HG02852 (cell line): ENCODE results near the gene ZSCAN21.

Experiments used
- ATAC-seq: cut with Tn5 transposase; IDR thresholded peaks from one replicate; pipeline ENCODE4 v1.9.1; 2021; ENCODE audit warnings: mild to moderate bottlenecking, moderate library complexity; ENCODE audit not compliant: unreplicated experiment

Gene ZSCAN21

DNA sequence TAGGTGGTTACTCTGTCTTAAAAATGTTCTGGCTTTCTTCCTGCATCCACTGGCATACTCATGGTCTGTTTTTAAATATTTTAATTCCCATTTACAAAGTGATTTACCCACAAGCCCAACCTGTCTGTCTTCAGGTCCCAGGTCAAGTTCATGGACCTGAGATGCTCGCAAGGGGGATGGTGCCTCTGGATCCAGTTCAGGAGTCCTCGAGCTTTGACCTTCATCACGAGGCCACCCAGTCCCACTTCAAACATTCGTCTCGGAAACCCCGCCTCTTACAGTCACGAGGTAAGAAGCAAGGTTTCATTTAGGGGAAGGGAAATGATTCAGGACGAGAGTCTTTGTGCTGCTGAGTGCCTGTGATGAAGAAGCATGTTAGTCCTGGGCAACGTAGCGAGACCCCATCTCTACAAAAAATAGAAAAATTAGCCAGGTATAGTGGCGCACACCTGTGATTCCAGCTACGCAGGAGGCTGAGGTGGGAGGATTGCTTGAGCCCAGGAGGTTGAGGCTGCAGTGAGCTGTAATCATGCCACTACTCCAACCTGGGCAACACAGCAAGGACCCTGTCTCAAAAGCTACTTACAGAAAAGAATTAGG is 25.5 kb upstream of the ZSCAN21 start:
- no peak for ATAC-seq

DNA sequence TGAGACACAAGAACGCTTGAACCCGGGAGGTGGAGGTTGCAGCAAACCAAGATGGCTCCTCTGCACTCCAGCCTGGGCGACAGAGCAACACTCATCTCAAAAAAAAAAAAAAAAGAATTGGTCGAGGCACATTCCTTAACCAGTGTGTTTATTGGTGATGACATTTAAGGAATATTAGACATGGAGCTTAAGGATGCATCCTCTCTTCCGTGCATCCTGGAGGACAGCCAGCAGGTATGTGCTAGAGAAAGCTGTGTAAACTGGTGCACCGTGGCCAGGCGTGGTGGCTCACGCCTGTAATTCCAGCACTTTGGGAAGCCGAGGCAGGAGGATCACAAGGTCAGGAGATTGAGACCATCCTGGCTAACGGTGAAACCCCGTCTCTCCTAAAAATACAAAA is 22.4 kb upstream of the ZSCAN21 start:
- ATAC-seq: no peak

DNA sequence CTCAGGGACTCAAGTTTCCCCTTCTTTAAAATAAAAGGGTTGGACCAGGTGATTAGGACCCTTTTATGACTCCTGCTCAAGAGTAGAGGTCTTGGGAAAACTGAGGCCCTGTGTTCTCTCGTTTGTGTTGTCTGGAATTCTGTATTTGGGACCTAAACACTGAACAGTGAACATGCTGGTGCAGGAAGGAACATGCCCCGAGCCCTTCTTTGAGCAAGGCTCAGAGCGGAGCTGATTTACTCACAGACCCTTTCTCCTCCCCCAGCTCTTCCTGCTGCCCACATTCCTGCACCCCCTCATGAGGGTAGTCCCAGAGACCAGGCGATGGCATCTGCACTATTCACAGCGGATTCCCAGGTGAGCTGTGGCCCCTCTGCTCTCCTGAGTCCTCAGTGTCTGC is 20.0 kb upstream of the ZSCAN21 start:
- ATAC-seq: no peak

DNA sequence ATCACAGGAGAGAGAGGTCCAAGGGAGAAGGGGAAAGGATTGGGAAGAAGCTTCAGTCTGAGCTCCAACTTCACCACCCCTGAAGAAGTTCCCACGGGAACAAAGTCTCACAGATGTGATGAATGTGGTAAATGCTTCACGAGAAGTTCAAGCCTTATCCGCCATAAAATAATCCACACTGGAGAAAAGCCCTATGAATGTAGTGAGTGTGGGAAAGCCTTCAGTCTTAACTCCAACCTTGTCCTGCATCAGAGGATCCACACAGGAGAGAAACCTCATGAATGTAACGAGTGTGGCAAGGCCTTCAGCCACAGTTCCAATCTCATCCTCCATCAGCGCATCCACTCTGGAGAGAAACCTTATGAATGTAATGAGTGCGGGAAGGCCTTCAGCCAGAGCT is 16.0 kb upstream of the ZSCAN21 start:
- no peak for ATAC-seq

DNA sequence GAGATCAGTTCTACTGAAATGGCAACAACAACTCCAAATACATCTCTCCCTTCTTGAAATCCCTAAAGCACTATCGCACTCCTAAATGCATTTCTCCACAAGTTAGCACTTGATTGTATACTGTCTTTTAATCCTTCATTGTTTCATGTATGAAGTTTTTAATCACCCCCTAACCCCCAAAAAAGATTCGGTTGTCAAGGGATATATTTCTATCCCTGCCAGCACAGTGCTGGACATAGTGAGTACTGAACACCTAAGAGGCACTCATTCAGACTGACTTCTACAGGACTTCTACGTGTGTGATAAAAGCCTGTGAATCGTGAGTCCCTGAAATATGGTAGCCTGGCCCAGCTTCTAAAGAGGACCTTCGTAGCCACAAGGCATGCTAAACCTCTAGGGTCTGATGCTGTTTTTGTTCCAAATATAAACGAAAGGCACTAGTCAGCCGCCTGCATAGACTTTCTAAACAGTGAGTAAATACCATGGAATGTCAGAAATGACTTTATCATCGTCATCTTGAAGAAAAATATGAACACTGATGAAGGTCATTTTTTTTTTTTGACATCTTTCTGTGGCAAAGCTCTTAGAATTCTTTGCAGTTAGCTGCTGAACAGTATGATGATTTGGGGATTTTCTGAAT is 14.6 kb upstream of the ZSCAN21 start:
- no peak for ATAC-seq

DNA sequence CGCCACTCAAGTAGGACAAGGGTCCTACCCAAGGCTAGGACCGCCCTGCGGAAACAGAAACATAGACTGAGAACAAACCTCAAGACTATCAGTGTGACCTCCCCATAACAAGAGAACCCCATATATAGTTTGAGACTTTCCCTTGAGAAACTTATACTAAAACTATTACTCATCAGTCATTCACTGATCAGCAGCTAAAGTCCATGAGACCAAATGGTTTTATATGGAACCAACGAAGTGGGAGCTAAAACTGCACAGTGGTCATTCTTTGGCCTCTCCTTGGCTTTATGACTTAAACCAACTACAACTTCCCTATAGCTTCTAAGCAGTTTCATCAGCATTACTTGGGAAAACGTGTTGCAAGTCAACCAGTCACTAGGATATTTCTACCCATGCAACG is 13.7 kb upstream of the ZSCAN21 start:
- no peak for ATAC-seq

DNA sequence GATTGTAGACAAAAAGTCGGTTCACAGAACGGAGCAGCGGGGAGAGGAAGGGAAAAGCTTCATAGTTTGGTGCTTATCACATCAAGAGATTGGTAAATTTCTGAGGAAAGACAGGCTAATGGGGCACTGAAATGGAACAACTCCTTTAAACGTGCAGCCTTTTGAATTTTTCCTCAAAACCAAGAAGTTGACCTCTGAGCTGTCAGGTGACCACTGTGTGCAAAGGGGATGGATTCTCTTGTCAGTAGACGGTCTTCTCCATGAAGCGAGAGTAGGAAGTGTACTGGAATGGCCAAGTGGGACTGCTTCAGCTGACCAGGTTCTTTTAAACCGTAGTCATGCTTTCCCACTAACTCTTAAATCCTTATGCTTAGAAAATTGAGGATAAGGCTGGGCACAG is 11.2 kb upstream of the ZSCAN21 start:
- ATAC-seq: no peak

DNA sequence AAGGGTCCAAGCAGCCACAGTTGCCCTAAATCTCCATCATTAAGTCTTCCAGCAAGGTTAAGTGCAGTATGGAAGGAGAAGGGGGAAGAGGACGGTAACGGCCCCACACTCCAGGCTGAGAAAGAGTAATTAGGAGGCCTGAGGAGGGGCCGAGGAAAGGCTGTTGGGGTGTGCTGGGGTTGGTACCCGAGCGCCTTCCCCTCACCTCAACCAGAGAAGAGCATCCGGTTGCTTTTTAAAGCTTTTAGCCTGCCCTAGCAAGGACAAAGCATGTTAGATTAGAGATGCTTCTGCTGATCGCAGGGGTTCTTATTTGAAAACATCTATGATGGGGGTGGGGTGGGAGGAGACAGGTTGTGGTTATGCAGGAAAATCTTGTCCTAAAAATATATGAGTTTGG is 9.0 kb upstream of the ZSCAN21 start:
- ATAC-seq: no peak

DNA sequence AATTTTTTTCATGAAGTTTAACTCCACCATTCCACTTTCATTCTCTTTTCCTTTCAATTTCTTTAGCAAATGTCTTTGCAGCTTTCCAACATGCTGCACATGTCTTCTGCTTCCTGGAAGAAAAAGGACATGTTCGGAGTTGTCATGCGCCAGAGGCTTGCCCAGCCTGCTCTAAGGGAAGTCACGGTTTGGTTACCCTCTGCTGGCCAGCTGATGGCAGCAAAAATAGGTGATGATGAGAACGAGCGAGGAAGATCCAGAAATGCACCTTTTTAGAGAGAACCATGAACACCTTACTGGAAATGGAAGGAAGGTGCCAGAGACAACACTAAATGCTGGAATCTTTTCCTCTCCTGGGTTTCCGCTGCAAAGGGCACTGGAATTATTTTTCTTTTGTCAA is 4.9 kb upstream of the ZSCAN21 start:
- ATAC-seq: no peak

DNA sequence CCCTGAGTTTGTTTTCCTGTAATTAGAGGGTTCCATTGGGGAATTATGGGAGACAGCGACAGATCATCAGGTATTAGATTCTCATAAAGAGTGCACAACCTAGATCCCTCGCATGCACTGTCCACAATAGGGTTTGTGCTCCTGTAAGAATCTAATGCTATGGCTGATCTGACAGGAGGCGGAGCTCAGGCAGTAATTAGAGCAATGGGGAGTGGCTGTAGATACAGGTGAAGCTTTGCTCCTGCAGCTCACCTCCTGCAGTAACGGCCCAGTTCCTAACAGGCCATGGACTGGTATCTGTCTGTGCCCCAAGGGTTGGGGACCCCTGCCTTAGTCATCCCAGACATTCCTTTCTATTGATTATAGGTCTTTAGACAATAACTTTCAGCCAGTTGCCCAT is 894 bp upstream of the ZSCAN21 start:
- ATAC-seq: no peak

DNA sequence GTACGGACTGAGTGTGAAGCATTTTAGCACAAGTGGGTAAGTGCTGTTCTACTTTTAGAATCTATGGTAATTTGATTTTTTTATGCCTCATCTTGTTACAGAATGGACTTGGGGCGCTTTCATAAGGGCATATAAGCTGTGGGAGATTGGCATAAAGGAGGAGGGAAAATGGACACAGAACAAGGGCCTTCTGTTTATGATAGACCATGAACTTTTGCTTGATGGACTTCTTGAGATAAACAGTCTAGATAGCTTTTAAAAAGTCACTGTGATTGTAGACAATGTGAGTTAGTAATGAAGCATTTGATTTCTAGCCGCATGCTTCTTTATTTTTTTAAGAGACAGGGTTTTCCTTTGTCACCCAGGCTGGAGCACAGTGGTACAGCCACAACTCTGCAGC is 2.0 kb downstream of the ZSCAN21 start:
- ATAC-seq: no peak

DNA sequence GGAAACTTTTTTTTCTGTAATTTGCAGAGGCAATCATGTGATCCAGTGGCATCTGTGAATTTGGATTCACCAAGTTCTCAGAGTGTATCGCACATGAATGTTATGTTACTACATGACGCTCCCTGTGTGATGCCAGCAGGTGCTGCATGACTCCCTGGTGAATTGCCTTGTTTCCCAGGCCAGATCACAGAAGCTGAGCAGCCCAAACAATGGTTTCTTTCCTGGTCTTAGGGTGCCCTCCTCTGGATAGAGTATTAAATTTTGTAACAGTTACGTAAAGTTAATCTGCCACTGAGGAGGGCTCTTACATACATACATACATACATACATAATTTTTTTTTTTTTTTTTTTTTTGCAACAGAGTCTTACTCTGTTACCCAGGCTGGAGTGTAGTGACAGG is 3.6 kb downstream of the ZSCAN21 start:
- no peak for ATAC-seq

DNA sequence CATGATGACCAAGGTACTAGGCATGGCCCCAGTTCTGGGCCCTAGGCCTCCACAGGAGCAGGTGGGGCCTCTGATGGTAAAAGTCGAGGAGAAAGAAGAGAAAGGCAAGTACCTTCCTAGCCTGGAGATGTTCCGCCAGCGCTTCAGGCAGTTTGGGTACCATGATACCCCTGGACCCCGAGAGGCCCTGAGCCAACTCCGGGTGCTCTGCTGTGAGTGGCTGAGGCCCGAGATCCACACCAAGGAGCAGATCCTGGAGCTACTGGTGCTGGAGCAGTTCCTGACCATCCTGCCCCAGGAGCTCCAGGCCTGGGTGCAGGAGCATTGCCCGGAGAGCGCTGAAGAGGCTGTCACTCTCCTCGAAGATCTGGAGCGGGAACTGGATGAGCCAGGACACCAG is 7.4 kb downstream of the ZSCAN21 start:
- no peak for ATAC-seq

DNA sequence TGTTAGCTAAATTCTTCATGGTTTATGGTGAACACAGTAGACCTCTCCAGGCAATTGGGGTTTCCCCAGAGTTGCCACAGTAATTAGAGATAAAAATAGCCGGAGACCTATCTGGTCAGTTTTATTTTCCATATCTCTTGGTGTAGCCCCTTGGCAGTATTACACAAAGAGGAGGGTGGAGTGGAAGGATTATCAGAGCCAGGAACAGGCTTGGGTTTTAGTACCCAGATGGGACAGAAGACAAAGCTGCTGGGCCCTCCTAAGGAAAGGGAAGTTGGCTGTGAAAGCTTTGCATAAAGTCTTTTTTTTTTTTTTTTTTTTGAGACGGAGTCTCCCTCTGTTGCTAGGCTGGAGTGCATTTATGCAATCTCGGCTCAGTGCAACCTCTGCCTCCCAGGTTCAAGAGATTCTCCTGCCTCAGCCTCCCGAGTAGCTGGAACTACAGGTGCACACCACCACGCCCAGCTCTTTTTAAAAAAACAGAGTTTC is 9.7 kb downstream of the ZSCAN21 start:
- no peak for ATAC-seq

DNA sequence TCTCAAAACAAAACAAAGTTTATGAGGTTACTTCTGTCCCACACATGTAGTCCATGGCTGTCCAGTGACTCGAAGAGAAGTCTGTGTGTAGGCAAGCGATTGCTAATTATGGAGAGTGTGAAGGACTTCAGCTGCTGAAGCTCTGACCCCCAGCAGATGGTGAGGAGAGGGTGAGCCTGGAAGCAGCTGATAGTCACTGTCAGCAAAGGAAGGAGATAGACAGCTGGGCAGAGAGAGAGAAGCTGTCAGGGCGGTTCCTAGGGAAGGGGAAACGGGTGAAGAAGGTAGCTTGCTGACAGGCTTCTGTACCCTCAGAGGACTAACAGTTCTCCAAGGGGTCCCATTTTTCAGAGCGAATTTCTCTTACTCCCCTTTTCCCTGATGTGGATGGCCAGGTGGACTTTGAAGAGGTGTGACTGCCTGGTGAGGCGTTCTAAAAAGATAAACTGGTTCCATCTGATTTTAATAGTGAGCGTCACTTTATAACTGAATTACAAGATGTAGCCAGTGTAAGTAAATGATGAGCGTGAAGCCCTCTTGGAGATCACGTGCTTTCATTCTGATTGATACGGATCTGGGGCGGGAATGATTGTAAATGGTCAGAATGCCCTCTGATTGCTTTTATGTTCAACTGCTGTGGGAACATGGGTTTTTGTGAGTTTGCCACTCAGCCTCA is 12.1 kb downstream of the ZSCAN21 start:
- no peak for ATAC-seq

DNA sequence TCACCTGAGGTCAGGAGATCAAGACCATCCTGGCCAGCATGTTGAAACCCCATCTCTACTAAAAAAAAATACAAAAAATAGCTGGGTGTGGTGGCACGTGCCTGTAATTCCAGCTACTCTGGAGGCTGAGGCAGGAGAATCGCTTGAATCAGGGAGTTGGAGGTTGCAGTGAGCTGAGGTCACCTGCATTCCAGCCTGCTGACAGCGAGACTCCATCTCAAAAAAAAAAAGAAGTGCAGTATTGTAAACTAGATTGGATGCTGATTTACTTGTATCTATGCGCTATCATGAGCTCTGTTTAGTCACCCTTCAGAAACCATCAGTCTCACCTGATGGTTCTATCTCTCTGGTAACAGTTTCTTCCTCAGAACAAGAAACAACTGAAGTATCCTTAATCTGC is 13.8 kb downstream of the ZSCAN21 start:
- ATAC-seq: no peak

DNA sequence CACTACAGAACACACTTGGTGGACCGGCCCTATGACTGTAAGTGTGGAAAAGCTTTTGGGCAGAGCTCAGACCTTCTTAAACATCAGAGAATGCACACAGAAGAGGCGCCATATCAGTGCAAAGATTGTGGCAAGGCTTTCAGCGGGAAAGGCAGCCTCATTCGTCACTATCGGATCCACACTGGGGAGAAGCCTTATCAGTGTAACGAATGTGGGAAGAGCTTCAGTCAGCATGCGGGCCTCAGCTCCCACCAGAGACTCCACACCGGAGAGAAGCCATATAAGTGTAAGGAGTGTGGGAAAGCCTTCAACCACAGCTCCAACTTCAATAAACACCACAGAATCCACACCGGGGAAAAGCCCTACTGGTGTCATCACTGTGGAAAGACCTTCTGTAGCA is 14.6 kb downstream of the ZSCAN21 start:
- ATAC-seq: no peak

DNA sequence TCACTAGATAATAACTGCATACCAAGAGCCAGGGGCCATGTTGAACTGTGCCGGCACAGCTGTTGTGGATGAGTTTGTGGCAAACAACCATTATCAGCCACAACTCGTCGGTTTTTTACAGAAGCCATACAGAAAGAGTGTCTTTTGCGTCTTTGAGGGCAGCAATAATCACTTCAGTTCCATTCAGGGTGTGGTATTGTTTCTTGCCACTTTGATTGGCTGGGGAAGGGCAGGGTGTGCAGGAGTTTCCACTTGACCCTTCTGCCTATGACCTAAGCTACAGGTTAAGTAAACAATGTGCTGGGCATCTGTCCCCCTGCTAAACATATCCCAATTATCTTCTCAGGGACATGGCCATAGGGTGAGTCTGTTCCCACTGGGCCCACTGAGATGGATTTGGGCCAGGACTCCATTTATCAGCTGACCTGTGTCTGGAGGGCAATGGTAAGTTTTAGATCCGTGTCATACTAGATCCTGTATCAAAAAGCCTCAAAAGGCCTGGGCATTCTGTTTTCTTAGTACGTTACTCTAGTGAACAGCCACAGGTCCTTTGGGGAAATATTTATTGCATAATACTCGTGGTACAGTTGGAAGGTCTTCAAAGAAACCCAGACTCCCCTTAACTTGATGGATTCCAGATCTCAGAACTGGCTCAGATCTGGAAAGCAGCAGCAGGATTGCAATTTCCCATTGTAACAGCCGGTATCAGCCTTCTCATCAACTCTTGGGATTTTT is 16.0 kb downstream of the ZSCAN21 start:
- ATAC-seq: no peak

DNA sequence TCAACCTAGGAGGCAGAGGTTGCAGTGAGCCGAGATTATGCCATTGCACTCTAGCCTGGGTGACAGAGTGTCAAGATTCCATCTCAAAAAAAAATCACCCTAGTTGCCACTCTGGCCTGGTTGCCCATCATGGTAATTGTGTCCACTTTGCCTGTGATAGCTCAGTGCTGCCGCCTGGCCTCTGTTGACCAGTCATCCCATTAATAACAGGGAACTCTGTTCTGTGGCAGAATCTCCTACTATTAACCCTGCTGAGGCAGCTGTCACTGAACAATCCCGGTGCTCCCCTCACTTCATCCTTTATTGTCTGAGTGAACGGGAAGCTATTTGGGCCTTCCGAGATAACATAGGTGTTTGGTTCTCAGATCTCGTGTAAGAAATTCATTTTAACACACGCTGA is 17.4 kb downstream of the ZSCAN21 start:
- ATAC-seq: no peak

DNA sequence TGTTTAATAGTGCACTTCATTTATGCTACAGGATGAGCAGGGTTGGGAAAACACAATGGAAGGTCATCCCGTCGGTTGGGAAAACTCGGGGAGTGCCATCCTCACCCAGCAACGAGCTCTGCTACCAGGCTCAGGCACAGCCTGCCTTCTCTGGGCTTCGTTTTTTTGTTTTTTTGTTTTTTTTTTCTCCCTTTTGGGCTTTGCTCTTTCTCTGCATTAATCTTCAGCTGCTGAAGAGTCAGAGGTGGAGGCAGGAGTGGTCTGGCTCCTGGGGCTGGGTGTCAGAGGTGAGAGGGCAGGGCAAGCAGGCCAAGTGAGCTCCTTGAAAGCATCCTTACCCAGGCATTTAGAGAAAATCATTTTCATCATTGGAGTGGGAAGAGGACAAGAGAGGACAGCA is 20.4 kb downstream of the ZSCAN21 start:
- ATAC-seq: no peak

DNA sequence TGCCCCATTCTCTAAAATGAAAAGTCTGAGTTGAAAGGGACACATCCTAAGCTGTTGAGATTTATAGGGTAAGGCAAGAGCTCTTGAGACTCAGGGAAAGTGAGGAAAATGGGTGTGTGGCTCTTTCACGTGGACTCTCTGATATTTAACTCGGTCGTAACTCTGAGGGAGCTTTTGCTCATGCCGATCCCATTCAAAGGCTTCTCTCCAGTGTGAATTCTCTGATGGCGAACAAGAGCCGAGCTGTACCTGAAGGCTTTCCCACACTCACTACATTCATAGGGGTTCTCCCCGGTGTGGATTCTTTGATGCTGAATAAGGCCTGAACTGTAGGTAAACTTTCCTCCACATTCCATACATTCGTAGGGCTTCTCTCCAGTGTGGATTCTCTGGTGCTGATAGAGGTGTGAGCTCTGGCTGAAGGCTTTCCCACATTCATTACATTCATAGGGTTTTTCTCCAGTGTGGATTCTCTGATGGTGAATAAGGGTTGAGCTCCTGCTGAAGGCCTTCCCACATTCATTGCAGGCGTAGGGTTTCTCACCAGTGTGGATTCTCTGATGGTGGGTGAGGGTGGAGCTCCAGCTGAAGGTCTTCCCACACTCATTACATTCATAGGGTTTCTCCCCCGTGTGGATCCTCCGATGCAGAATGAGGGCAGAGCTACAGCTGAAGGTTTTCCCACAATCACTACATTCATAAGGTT is 21.6 kb downstream of the ZSCAN21 start:
- ATAC-seq: no peak
